Transverse colon (tissue), 4 donors: ENCODE results near the gene SIGLEC10. TPM values are rescaled to one million over a fixed set of nuclear protein-coding genes. Genes with fewer than 3 reads are reported as not detected.
"Not testable (repeated sequence)": the region's sequence is repeated elsewhere in the genome, so short reads cannot be mapped to it uniquely, and the experiment has no call there.

Experiments
- DNase-seq: peaks from one replicate; pipeline ENCODE4 v3.0.0-alpha.2; 2019
- H3K27ac ChIP-seq, 4 donors: fragments of 200-600 bp; sonication (generic); 2 replicates each; pipeline ENCODE4 v1.5.1; 2016 to 2018; ENCODE audit warnings: inconsistent platforms in 4 of 4
- H3K27me3 ChIP-seq: fragments of 200-600 bp; sonication (generic); 2 replicates; pipeline ENCODE4 v1.5.1; 2017; ENCODE audit warnings: inconsistent platforms
- H3K36me3 ChIP-seq, 4 donors: fragments of 200-600 bp; sonication (generic); 2 replicates each; pipeline ENCODE4 v1.5.1; 2017 to 2019; ENCODE audit warnings: inconsistent platforms in 4 of 4
- H3K4me1 ChIP-seq, 4 donors: fragments of 200-600 bp; sonication (generic); 2 replicates each; pipeline ENCODE4 v1.5.1; 2017 to 2020; ENCODE audit warnings: inconsistent platforms in 4 of 4
- H3K4me3 ChIP-seq, 4 donors: fragments of 200-600 bp; sonication (generic); 1 replicate in 1 of 4; 2 replicates in 3 of 4; pipeline versions ENCODE4 v1.5.1 to v1.6.1; 2017 to 2019; ENCODE audit warnings: inconsistent platforms in 4 of 4
- H3K9me3 ChIP-seq, 2 donors: fragments of 200-600 bp; sonication (generic); 2 replicates each; pipeline ENCODE4 v1.5.1; 2017 to 2019; ENCODE audit warnings: inconsistent platforms in 2 of 2
- EP300 ChIP-seq: sonication (generic); formaldehyde crosslinking; IDR thresholded peaks from one replicate; pipeline ENCODE4 v1.6.1; 2017; ENCODE audit warnings: antibody characterized with exemption, low read depth
- POLR2A ChIP-seq: fragments of 450-650 bp; IDR thresholded peaks from one replicate; pipeline ENCODE4 v1.6.1; 2016; ENCODE audit warnings: antibody characterized with exemption, mild to moderate bottlenecking, moderate library complexity
- POLR2AphosphoS5 ChIP-seq, 3 donors: sonication (generic); formaldehyde crosslinking; IDR thresholded peaks; one replicate each; pipeline ENCODE4 v1.6.1; 2016; ENCODE audit warnings: antibody characterized with exemption in 3 of 3
- WGBS, 2 donors: methylation state at CpG; one replicate each; pipeline ENCODE4 v1.1.5; 2018; ENCODE audit warnings: low coverage in 1 of 2; 5-methylcytosine and 5-hydroxymethylcytosine counted together
- in situ Hi-C, 4 donors: fragments of 200-750 bp; cut with MboI; loops; one replicate each; pipeline versions ENCODE4 v1.15.0 to v1.15.1; 2017; ENCODE audit warnings: low sequenced_read_pairs in 3 of 4, low pct_ligation_motif_present in 1 of 4, low pct_unique_long_range_greater_than_20kb in 1 of 4
- intact Hi-C: fragments of 100-400 bp; cut with DNase I; formaldehyde crosslinking; loops from one replicate; pipeline ENCODE4 v1.15.1; 2023; ENCODE audit warnings: low total_unique reads
- total RNA-seq, 4 donors: library from RNA; depleted of rRNA; stranded (reverse); fragments of >200 nt; gene quantifications; one replicate each; pipeline ENCODE4 v1.1.0, GENCODE V29; 2016
- TF ChIP-seq, protein P1 (sequence below), 5 experiments: fragments of 200-600 bp in 3 of 5; fragments of 450-650 bp in 2 of 5; sonication (generic) in 3 of 5; IDR thresholded peaks; 1 replicate in 2 of 5; 2 replicates in 3 of 5; pipeline ENCODE4 v1.5.1; 2016 to 2017; ENCODE audit warnings: antibody characterized with exemption in 5 of 5, inconsistent platforms in 3 of 5, mild to moderate bottlenecking in 2 of 5, moderate library complexity in 1 of 5

The SIGLEC10 gene
- total RNA-seq, 4 donors from 2014 or later, result 3.7 to 15.7 (median 4.9) TPM; not detected in 1

DNA sequence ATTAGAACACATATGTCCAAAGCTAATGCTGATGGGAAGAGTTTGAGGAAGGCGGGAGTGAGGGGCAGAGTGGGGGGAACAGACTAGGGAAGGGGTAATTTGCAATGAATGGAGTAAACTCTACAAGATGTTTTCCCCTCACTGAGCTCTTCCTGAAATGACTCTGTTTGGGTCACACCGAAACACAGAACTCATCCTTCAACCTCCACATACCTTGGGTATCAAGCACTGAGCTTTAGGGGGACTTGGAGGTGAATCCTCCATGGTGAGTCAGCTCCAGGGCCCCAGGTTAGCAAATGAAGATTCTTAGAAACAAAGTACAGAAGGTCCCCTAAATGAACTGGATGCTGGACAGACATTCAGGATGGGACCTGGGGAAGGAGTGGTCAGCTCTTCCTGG, 1.3 kb upstream of the SIGLEC10 start:
- Histone ChIP-seq H3K4me3 (no peak overlapping the region), H3K27me3 (peaks cover 18% of the 10 kb centered on the region), H3K36me3 (no peaks in the 10 kb centered on the region), H3K9me3 (no peaks in the 10 kb centered on the region), H3K27ac (no peak overlapping the region), H3K4me1 (no peaks in the 10 kb centered on the region)
- intact Hi-C loops (no loop called here), in situ Hi-C loops (no loop called here)
- WGBS, 2 donors, result 68 to 78% methylated on average over 2 of the region's 2 CpGs
- TF ChIP-seq POLR2AphosphoS5 (IDR thresholded peaks at IDR 0.05) (no peak), EP300 (no peak), POLR2A (no peak)
- TF ChIP-seq, protein P1, sequence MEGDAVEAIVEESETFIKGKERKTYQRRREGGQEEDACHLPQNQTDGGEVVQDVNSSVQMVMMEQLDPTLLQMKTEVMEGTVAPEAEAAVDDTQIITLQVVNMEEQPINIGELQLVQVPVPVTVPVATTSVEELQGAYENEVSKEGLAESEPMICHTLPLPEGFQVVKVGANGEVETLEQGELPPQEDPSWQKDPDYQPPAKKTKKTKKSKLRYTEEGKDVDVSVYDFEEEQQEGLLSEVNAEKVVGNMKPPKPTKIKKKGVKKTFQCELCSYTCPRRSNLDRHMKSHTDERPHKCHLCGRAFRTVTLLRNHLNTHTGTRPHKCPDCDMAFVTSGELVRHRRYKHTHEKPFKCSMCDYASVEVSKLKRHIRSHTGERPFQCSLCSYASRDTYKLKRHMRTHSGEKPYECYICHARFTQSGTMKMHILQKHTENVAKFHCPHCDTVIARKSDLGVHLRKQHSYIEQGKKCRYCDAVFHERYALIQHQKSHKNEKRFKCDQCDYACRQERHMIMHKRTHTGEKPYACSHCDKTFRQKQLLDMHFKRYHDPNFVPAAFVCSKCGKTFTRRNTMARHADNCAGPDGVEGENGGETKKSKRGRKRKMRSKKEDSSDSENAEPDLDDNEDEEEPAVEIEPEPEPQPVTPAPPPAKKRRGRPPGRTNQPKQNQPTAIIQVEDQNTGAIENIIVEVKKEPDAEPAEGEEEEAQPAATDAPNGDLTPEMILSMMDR (IDR thresholded peaks at IDR 0.05), result no peak
- DNase-seq, result no peak

- intact Hi-C loops (no loop called here), in situ Hi-C loops (no loop called here)
- TF ChIP-seq EP300, result no peak
- TF ChIP-seq, protein P1 (IDR thresholded peaks at IDR 0.05), result no peak
- no peak for TF ChIP-seq POLR2A
- TF ChIP-seq POLR2AphosphoS5 (IDR thresholded peaks at IDR 0.05), result no peak
- Histone ChIP-seq H3K4me1 (no peaks in the 10 kb centered on the region), H3K4me3 (no peak overlapping the region), H3K9me3 (no peaks in the 10 kb centered on the region), H3K36me3 (no peaks in the 10 kb centered on the region), H3K27me3 (peaks cover 14% of the 10 kb centered on the region), H3K27ac (peak overlapping the region in 3 of 4 donors; percentile 48 to 51 (median 50))
- WGBS, 2 donors, result 49 to 63% methylated on average over 2 to 3 of the region's 3 CpGs
- no peak for DNase-seq
These were observed 342 bp upstream of the SIGLEC10 start for GRCh38 chr19:51417810-51418157.

- 43% methylated on average over 9 of the region's 15 CpGs; no CpG with 5 or more reads in 1 of the 2 donors for WGBS, 2 donors
These were observed 1.0 kb downstream of the SIGLEC10 start for GRCh38 chr19:51416422-51416821.

GRCh38 chr19:51415187-51415586, 2.3 kb downstream of the SIGLEC10 start:
- no peak overlapping the region for H3K4me3 ChIP-seq
- in situ Hi-C loops (no loop called here), intact Hi-C loops (no loop called here)
- TF ChIP-seq POLR2A (no peak), POLR2AphosphoS5 (IDR thresholded peaks at IDR 0.05) (no peak), EP300 (no peak)
- TF ChIP-seq, protein P1 (IDR thresholded peaks at IDR 0.05), result no peak
- no peaks in the 10 kb centered on the region for H3K4me1 ChIP-seq
- WGBS, 2 donors, result 87% methylated on average over 10 of the region's 12 CpGs; no CpG with 5 or more reads in 1 of the 2 donors
- no peak for DNase-seq
- H3K27me3 ChIP-seq, result peaks cover 4% of the 10 kb centered on the region
- H3K36me3 ChIP-seq, result no peaks in the 10 kb centered on the region
- H3K9me3 ChIP-seq, result no peaks in the 10 kb centered on the region
- H3K27ac ChIP-seq, result no peak overlapping the region

More at GRCh38 chr19:51416422-51416821, 1.0 kb downstream of the SIGLEC10 start:
- intact Hi-C loops, H3K4me1 ChIP-seq, DNase-seq, H3K36me3 ChIP-seq, in situ Hi-C loops, H3K9me3 ChIP-seq, H3K4me3 ChIP-seq: not testable (repeated sequence)
- Histone ChIP-seq H3K27ac (peak overlapping the region in 2 of 4 donors; percentile 17 to 50), H3K27me3 (peaks cover 10% of the 10 kb centered on the region)
